ENCODE measurements around the gene MUC16. TPM values are rescaled to one million over a fixed set of nuclear protein-coding genes. Genes with fewer than 3 reads are reported as not detected.

Gene MUC16
- total RNA-seq, 1 experiment from 2014 or later: not detected

Other genes starting within 250 kb of the MUC16 start
- 20.9 and 22.4 TPM in 2 replicates for gene ZNF558, start 178.1 kb downstream of the MUC16 start, total RNA-seq (2014; rRNA removed; shearing (Covaris generic))
- not detected in 2 replicates for gene MBD3L1, start 178.0 kb downstream of the MUC16 start, total RNA-seq (2014; rRNA removed; shearing (Covaris generic))
- gene OR1M1, start 76.7 kb upstream of the MUC16 start, total RNA-seq (2014; rRNA removed; shearing (Covaris generic)): not detected in 2 replicates
- not detected in 2 replicates for gene OR7G2, start 97.1 kb upstream of the MUC16 start, total RNA-seq (2014; rRNA removed; shearing (Covaris generic))
- gene OR7G1, start 105.4 kb upstream of the MUC16 start, total RNA-seq (2014; rRNA removed; shearing (Covaris generic)): not detected in 2 replicates
- gene OR7G3, start 116.5 kb upstream of the MUC16 start, total RNA-seq (2014; rRNA removed; shearing (Covaris generic)): not detected in 2 replicates
- 31.4 and 31.7 TPM in 2 replicates for gene ZNF317, start 130.0 kb upstream of the MUC16 start, total RNA-seq (2014; rRNA removed; shearing (Covaris generic))
- 0.05 and 0.14 TPM in 2 replicates for gene OR7D2, start 168.6 kb upstream of the MUC16 start, total RNA-seq (2014; rRNA removed; shearing (Covaris generic))
- not detected in 2 replicates for gene OR7D4, start 209.2 kb upstream of the MUC16 start, total RNA-seq (2014; rRNA removed; shearing (Covaris generic))
- gene OR7E24, start 240.5 kb upstream of the MUC16 start, total RNA-seq (2014; rRNA removed; shearing (Covaris generic)): not detected in 2 replicates